ENCODE data around the gene MS4A6A.
"Not testable (repeated sequence)": the region's sequence is repeated elsewhere in the genome, so short reads cannot be mapped to it uniquely, and the experiment has no call there.

MS4A6A gene

GRCh38 chr11:60197442-60197841 lies 14.6 kb upstream of the MS4A6A start:
- no peak for DNase-seq (ENCODE audit: low spot score)
- in situ Hi-C loops (cut with MboI; ENCODE audit: low pct_unique_long_range_greater_than_20kb, low sequenced_read_pairs, unreplicated experiment), result no loop called here
- TF ChIP-seq CTCF (IDR thresholded peaks at IDR 0.05; ENCODE audit: extremely low read depth, insufficient read depth, missing control alignments), result no peak

- TF ChIP-seq CTCF (IDR thresholded peaks at IDR 0.05; ENCODE audit: extremely low read depth, insufficient read depth, missing control alignments), result no peak
- in situ Hi-C loops (cut with MboI; ENCODE audit: low pct_unique_long_range_greater_than_20kb, low sequenced_read_pairs, unreplicated experiment), result no loop called here
- DNase-seq (ENCODE audit: low spot score), result no peak
Observed at GRCh38 chr11:60195923-60196368, 13.1 kb upstream of the MS4A6A start.

GRCh38 chr11:60194511-60194910 lies 11.6 kb upstream of the MS4A6A start:
- no peak for TF ChIP-seq CTCF (IDR thresholded peaks at IDR 0.05; ENCODE audit: extremely low read depth, insufficient read depth, missing control alignments)
- no peak for DNase-seq (ENCODE audit: low spot score)
- in situ Hi-C loops (cut with MboI; ENCODE audit: low pct_unique_long_range_greater_than_20kb, low sequenced_read_pairs, unreplicated experiment), result no loop called here

GRCh38 chr11:60193687-60194433 lies 11.0 kb upstream of the MS4A6A start:
- DNase-seq (ENCODE audit: low spot score), result peak; percentile 54
- TF ChIP-seq CTCF (IDR thresholded peaks at IDR 0.05; ENCODE audit: extremely low read depth, insufficient read depth, missing control alignments), result peak; percentile 74
- in situ Hi-C loops (cut with MboI; ENCODE audit: low pct_unique_long_range_greater_than_20kb, low sequenced_read_pairs, unreplicated experiment), result no loop called here

- DNase-seq (ENCODE audit: low spot score); in situ Hi-C loops (cut with MboI; ENCODE audit: low pct_unique_long_range_greater_than_20kb, low sequenced_read_pairs, unreplicated experiment): not testable (repeated sequence)
Observed at GRCh38 chr11:60192564-60192963, 9.7 kb upstream of the MS4A6A start.

- DNase-seq (ENCODE audit: low spot score); in situ Hi-C loops (cut with MboI; ENCODE audit: low pct_unique_long_range_greater_than_20kb, low sequenced_read_pairs, unreplicated experiment): not testable (repeated sequence)
Observed at GRCh38 chr11:60188481-60188880, 5.6 kb upstream of the MS4A6A start.

- in situ Hi-C loops (cut with MboI; ENCODE audit: low pct_unique_long_range_greater_than_20kb, low sequenced_read_pairs, unreplicated experiment); DNase-seq (ENCODE audit: low spot score): not testable (repeated sequence)
Observed at GRCh38 chr11:60186128-60186527, 3.2 kb upstream of the MS4A6A start.

- in situ Hi-C loops (cut with MboI; ENCODE audit: low pct_unique_long_range_greater_than_20kb, low sequenced_read_pairs, unreplicated experiment); DNase-seq (ENCODE audit: low spot score): not testable (repeated sequence)
Observed at GRCh38 chr11:60185512-60185827, 2.6 kb upstream of the MS4A6A start.

GRCh38 chr11:60184824-60185511 lies 2.1 kb upstream of the MS4A6A start:
- no peak for TF ChIP-seq CTCF (IDR thresholded peaks at IDR 0.05; ENCODE audit: extremely low read depth, insufficient read depth, missing control alignments)
- in situ Hi-C loops (cut with MboI; ENCODE audit: low pct_unique_long_range_greater_than_20kb, low sequenced_read_pairs, unreplicated experiment), result no loop called here
- DNase-seq (ENCODE audit: low spot score), result no peak

Measured in GM13977 (cell line).